ENCODE results near the gene SFI1. TPM values are rescaled to one million over a fixed set of nuclear protein-coding genes. Genes with fewer than 3 reads are reported as not detected.

The SFI1 gene
- total and polyA plus RNA-seq, 4 donors = 3.1 to 16.2 (median 7.4) TPM

DNA sequence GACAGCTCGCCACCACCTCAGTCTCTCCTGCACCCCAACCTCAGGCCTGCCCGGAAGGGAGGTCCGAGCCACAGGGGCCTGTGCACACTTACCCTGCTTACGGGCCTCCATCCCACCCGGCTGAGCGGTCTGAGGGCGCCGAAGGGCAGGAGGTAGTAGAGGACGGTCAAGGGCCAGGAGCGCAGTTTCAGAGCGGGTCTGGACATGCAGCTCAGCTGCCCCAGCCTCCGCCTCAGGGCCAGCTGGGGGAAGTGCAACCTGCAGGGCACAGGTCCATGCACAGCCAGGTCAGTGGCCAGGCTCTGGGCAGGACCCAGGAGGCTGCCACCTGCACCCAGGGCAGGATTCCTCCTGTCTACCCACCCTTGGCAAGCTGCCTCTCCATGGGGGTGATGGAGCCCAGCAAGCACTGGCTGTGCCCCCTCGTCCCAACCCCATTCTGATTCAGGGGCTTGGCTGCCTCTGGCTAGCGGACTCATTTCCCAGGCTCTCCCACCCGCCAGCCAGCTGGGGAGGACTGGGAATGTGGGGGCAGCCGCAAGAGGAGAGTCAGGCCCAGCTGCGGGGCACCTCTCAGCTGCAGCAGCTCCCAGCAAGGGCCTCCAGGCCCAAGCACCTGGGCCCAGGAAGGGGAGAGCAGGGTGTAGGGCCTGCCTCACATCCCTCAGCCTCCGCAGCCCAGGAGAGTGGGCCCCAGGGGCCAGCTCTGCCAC is 127.4 kb downstream of the SFI1 start:
- peak; percentile 32 for DNase-seq (ENCODE audit: low spot score)
- 96% methylated on average over 18 of the region's 18 CpGs for WGBS
- peaks cover 3 to 34% (median 10%) of the 10 kb centered on the region in 4 donors for H3K36me3 ChIP-seq (ENCODE audit: control insufficient read depth in 4 of 4, insufficient read depth in 3 of 4, low read depth in 1 of 4, low read length in 3 of 4)

More for the DNA sequence above, 127.4 kb downstream of the SFI1 start:
- Histone ChIP-seq H3K27me3 (ENCODE audit: control insufficient read depth in 4 of 4, insufficient read depth in 4 of 4, low read length in 3 of 4) (no peaks in the 10 kb centered on the region), H3K9me3 (ENCODE audit: control insufficient read depth in 4 of 4, low read length in 3 of 4) (no peaks in the 10 kb centered on the region), H3K9ac (ENCODE audit: low read depth in 1 of 2, low read length in 2 of 2) (no peak overlapping the region), H3K4me1 (ENCODE audit: control insufficient read depth in 4 of 4, insufficient read depth in 4 of 4, low read length in 3 of 4) (peaks cover 0 to 20% (median 5%) of the 10 kb centered on the region in 4 donors), H3K27ac (ENCODE audit: low read depth in 1 of 2, low read length in 2 of 2) (no peak overlapping the region), H3K4me3 (ENCODE audit: low read depth in 1 of 3, low read length in 3 of 3) (no peak overlapping the region)
- TF ChIP-seq NR2F2 (IDR thresholded peaks at IDR 0.05) (no peak), EGR1 (IDR thresholded peaks at IDR 0.05; ENCODE audit: low read depth in 2 of 2) (no peak), JUND (IDR thresholded peaks at IDR 0.05) (no peak), TAF1 (conservative IDR thresholded peaks at IDR 0.05) (no peak), RAD21 (IDR thresholded peaks at IDR 0.05) (no peak), SP1 (IDR thresholded peaks at IDR 0.05) (no peak), HNF4G (IDR thresholded peaks at IDR 0.05) (no peak), GABPA (IDR thresholded peaks at IDR 0.05 in 1 of 2, conservative IDR thresholded peaks at IDR 0.05 in 1 of 2) (no peak), FOXA2 (IDR thresholded peaks at IDR 0.05) (no peak), FOXA1 (IDR thresholded peaks at IDR 0.05) (no peak), YY1 (IDR thresholded peaks at IDR 0.05) (no peak), HNF4A (conservative IDR thresholded peaks at IDR 0.05) (no peak), RXRA (IDR thresholded peaks at IDR 0.05) (no peak)
- TF ChIP-seq, protein P1, sequence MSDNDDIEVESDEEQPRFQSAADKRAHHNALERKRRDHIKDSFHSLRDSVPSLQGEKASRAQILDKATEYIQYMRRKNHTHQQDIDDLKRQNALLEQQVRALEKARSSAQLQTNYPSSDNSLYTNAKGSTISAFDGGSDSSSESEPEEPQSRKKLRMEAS (IDR thresholded peaks at IDR 0.05) = no peak
- TF ChIP-seq, protein P2, sequence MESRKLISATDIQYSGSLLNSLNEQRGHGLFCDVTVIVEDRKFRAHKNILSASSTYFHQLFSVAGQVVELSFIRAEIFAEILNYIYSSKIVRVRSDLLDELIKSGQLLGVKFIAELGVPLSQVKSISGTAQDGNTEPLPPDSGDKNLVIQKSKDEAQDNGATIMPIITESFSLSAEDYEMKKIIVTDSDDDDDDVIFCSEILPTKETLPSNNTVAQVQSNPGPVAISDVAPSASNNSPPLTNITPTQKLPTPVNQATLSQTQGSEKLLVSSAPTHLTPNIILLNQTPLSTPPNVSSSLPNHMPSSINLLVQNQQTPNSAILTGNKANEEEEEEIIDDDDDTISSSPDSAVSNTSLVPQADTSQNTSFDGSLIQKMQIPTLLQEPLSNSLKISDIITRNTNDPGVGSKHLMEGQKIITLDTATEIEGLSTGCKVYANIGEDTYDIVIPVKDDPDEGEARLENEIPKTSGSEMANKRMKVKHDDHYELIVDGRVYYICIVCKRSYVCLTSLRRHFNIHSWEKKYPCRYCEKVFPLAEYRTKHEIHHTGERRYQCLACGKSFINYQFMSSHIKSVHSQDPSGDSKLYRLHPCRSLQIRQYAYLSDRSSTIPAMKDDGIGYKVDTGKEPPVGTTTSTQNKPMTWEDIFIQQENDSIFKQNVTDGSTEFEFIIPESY (IDR thresholded peaks at IDR 0.05) = no peak
- TF ChIP-seq, protein P3, sequence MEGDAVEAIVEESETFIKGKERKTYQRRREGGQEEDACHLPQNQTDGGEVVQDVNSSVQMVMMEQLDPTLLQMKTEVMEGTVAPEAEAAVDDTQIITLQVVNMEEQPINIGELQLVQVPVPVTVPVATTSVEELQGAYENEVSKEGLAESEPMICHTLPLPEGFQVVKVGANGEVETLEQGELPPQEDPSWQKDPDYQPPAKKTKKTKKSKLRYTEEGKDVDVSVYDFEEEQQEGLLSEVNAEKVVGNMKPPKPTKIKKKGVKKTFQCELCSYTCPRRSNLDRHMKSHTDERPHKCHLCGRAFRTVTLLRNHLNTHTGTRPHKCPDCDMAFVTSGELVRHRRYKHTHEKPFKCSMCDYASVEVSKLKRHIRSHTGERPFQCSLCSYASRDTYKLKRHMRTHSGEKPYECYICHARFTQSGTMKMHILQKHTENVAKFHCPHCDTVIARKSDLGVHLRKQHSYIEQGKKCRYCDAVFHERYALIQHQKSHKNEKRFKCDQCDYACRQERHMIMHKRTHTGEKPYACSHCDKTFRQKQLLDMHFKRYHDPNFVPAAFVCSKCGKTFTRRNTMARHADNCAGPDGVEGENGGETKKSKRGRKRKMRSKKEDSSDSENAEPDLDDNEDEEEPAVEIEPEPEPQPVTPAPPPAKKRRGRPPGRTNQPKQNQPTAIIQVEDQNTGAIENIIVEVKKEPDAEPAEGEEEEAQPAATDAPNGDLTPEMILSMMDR (IDR thresholded peaks at IDR 0.05; ENCODE audit: low read depth, low read length, missing input control) = no peak
- TF ChIP-seq, protein P4, sequence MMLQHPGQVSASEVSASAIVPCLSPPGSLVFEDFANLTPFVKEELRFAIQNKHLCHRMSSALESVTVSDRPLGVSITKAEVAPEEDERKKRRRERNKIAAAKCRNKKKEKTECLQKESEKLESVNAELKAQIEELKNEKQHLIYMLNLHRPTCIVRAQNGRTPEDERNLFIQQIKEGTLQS (IDR thresholded peaks at IDR 0.05) = no peak
- TF ChIP-seq, protein P5, sequence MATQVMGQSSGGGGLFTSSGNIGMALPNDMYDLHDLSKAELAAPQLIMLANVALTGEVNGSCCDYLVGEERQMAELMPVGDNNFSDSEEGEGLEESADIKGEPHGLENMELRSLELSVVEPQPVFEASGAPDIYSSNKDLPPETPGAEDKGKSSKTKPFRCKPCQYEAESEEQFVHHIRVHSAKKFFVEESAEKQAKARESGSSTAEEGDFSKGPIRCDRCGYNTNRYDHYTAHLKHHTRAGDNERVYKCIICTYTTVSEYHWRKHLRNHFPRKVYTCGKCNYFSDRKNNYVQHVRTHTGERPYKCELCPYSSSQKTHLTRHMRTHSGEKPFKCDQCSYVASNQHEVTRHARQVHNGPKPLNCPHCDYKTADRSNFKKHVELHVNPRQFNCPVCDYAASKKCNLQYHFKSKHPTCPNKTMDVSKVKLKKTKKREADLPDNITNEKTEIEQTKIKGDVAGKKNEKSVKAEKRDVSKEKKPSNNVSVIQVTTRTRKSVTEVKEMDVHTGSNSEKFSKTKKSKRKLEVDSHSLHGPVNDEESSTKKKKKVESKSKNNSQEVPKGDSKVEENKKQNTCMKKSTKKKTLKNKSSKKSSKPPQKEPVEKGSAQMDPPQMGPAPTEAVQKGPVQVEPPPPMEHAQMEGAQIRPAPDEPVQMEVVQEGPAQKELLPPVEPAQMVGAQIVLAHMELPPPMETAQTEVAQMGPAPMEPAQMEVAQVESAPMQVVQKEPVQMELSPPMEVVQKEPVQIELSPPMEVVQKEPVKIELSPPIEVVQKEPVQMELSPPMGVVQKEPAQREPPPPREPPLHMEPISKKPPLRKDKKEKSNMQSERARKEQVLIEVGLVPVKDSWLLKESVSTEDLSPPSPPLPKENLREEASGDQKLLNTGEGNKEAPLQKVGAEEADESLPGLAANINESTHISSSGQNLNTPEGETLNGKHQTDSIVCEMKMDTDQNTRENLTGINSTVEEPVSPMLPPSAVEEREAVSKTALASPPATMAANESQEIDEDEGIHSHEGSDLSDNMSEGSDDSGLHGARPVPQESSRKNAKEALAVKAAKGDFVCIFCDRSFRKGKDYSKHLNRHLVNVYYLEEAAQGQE (IDR thresholded peaks at IDR 0.05) = no peak

All from liver (tissue), 9 donors.